Measurements from ENCODE around the gene MAOA. TPM values are rescaled to one million over a fixed set of nuclear protein-coding genes. Genes with fewer than 3 reads are reported as not detected.

MAOA gene
- total RNA-seq, 1 experiment from 2014 or later: 6.3 TPM

GRCh38 chrX:43745938-43746721 lies 90.0 kb downstream of the MAOA start:
- no peaks in the 10 kb centered on the region for H3F3A ChIP-seq (ENCODE audit: low read length, unreplicated experiment)
- H3K27ac ChIP-seq (ENCODE audit: low read length): no peak overlapping the region
- CTCF ChIA-PET: no interaction called here
- no peak overlapping the region for H3K4me3 ChIP-seq (ENCODE audit: low read length)
- POLR2A ChIA-PET (ENCODE audit: unreplicated experiment): no interaction called here
- no peaks in the 10 kb centered on the region for H4K20me1 ChIP-seq (ENCODE audit: low read length)
- H3K9me2 ChIP-seq (replicated peaks; ENCODE audit: low read length): no peaks in the 10 kb centered on the region
- H3K27me3 ChIP-seq (ENCODE audit: low read length): no peaks in the 10 kb centered on the region
- intact Hi-C loops (cut with micrococcal nuclease): no loop called here
- TF ChIP-seq EZH2phosphoT487 (IDR thresholded peaks at IDR 0.05; ENCODE audit: borderline replicate concordance, low read length) (no peak), CTCF (conservative IDR thresholded peaks at IDR 0.05; ENCODE audit: low read depth, low read length) (no peak), EZH2 (IDR thresholded peaks at IDR 0.05; ENCODE audit: low read length, unreplicated experiment) (no peak)
- no peaks in the 10 kb centered on the region for H3K4me1 ChIP-seq (ENCODE audit: insufficient read depth, low read length)
- ATAC-seq (no peak), DNase-seq (no peak)
- H3K9me3 ChIP-seq (ENCODE audit: low read length): no peaks in the 10 kb centered on the region
- no peak overlapping the region for H3K4me2 ChIP-seq (ENCODE audit: low read length)
- H2AFZ ChIP-seq (ENCODE audit: low read length): no peak overlapping the region
- BruUV-seq (replicated peaks): no TSS peak
- H3K36me3 ChIP-seq (ENCODE audit: low read depth, low read length): no peaks in the 10 kb centered on the region
- H3K9ac ChIP-seq (ENCODE audit: low read length): no peak overlapping the region
- no peaks in the 10 kb centered on the region for H3K79me2 ChIP-seq (ENCODE audit: low read length)

GRCh38 chrX:43747476-43747875 lies 91.4 kb downstream of the MAOA start:
- Histone ChIP-seq H3K4me2 (ENCODE audit: low read length) (no peak overlapping the region), H3K4me1 (ENCODE audit: insufficient read depth, low read length) (no peaks in the 10 kb centered on the region), H3K9ac (ENCODE audit: low read length) (no peak overlapping the region), H4K20me1 (ENCODE audit: low read length) (no peaks in the 10 kb centered on the region), H3K79me2 (ENCODE audit: low read length) (no peaks in the 10 kb centered on the region), H3K27ac (ENCODE audit: low read length) (no peak overlapping the region), H3K4me3 (ENCODE audit: low read length) (no peak overlapping the region), H3K9me2 (replicated peaks; ENCODE audit: low read length) (no peaks in the 10 kb centered on the region), H2AFZ (ENCODE audit: low read length) (no peak overlapping the region), H3K36me3 (ENCODE audit: low read depth, low read length) (no peaks in the 10 kb centered on the region), H3F3A (ENCODE audit: low read length, unreplicated experiment) (no peaks in the 10 kb centered on the region), H3K9me3 (ENCODE audit: low read length) (no peaks in the 10 kb centered on the region), H3K27me3 (ENCODE audit: low read length) (no peaks in the 10 kb centered on the region)
- DNase-seq: no peak
- no peak for ATAC-seq
- TF ChIP-seq EZH2 (IDR thresholded peaks at IDR 0.05; ENCODE audit: low read length, unreplicated experiment) (no peak), CTCF (conservative IDR thresholded peaks at IDR 0.05; ENCODE audit: low read depth, low read length) (no peak), EZH2phosphoT487 (IDR thresholded peaks at IDR 0.05; ENCODE audit: borderline replicate concordance, low read length) (no peak)
- ChIA-PET CTCF (no interaction called here), POLR2A (ENCODE audit: unreplicated experiment) (no interaction called here)
- intact Hi-C loops (cut with micrococcal nuclease): no loop called here
- no TSS peak for BruUV-seq (replicated peaks)

- Histone ChIP-seq H3K9me3 (ENCODE audit: low read length) (no peaks in the 10 kb centered on the region), H3K4me3 (ENCODE audit: low read length) (no peak overlapping the region), H3K36me3 (ENCODE audit: low read depth, low read length) (no peaks in the 10 kb centered on the region), H3K4me2 (ENCODE audit: low read length) (no peak overlapping the region), H3K79me2 (ENCODE audit: low read length) (no peaks in the 10 kb centered on the region), H3K27me3 (ENCODE audit: low read length) (no peaks in the 10 kb centered on the region), H3F3A (ENCODE audit: low read length, unreplicated experiment) (no peaks in the 10 kb centered on the region), H2AFZ (ENCODE audit: low read length) (no peak overlapping the region), H3K27ac (ENCODE audit: low read length) (no peak overlapping the region), H4K20me1 (ENCODE audit: low read length) (no peaks in the 10 kb centered on the region), H3K9ac (ENCODE audit: low read length) (no peak overlapping the region), H3K4me1 (ENCODE audit: insufficient read depth, low read length) (no peaks in the 10 kb centered on the region), H3K9me2 (replicated peaks; ENCODE audit: low read length) (no peaks in the 10 kb centered on the region)
- intact Hi-C loops (cut with micrococcal nuclease): loop anchor here (1.0 to 10.0 kb wide), 2 partner anchors 192 to 405 kb away; no protein-coding TSS in a partner anchor
- peak; percentile 71 for DNase-seq
- ATAC-seq: peak; percentile 74
- TF ChIP-seq CTCF (conservative IDR thresholded peaks at IDR 0.05; ENCODE audit: low read depth, low read length) (peak; percentile 75), EZH2 (IDR thresholded peaks at IDR 0.05; ENCODE audit: low read length, unreplicated experiment) (no peak)
- no TSS peak for BruUV-seq (replicated peaks)
- ChIA-PET POLR2A (ENCODE audit: unreplicated experiment) (no interaction called here), CTCF (interaction anchor here (0.5 to 1.0 kb wide), 4 partner anchors 185 to 811 kb away, joined by 3 to 15 read pairs (median 5); no protein-coding TSS in a partner anchor)
These were observed 94.2 kb downstream of the MAOA start for GRCh38 chrX:43750248-43750676.
